WERI-Rb-1 (cell line): ENCODE measurements around the gene MYCBP.

Source experiments
- DNase-seq: peaks from one replicate; pipeline ENCODE4 v3.0.0-alpha.2; 2020
- H3K27ac ChIP-seq: fragments of 250-450 bp; sonication (Bioruptor Pico); 2 replicates; pipeline ENCODE4 v1.5.1; 2020; ENCODE audit warnings: mild to moderate bottlenecking, moderate library complexity
- H3K27me3 ChIP-seq: fragments of 250-450 bp; sonication (Bioruptor Pico); 2 replicates; pipeline ENCODE4 v1.5.1; 2021; ENCODE audit warnings: mild to moderate bottlenecking, low read depth, moderate library complexity; ENCODE audit not compliant: insufficient read depth, severe bottlenecking
- H3K36me3 ChIP-seq: fragments of 250-450 bp; sonication (Bioruptor Pico); 2 replicates; pipeline ENCODE4 v1.5.1; 2020; ENCODE audit warnings: mild to moderate bottlenecking, moderate library complexity
- H3K4me3 ChIP-seq: 2 replicates; pipeline ENCODE4 v1.5.1; 2011; ENCODE audit warnings: low read depth, mild to moderate bottlenecking, control low read depth, low read length
- H3K9me3 ChIP-seq: fragments of 250-450 bp; sonication (Bioruptor Pico); 2 replicates; pipeline ENCODE4 v1.5.1; 2021; ENCODE audit warnings: mild to moderate bottlenecking, moderate library complexity; ENCODE audit not compliant: severe bottlenecking
- CTCF ChIP-seq: IDR thresholded peaks from 2 replicates; pipeline ENCODE4 v1.5.1; 2011; ENCODE audit warnings: low read depth, mild to moderate bottlenecking, control low read depth, inconsistent platforms, low read length

The MYCBP gene

GRCh38 chr1:38834221-38834782 is 38.8 kb downstream of the MYCBP start:
- Histone ChIP-seq H3K36me3 (peaks cover 8% of the 10 kb centered on the region), H3K27me3 (no peaks in the 10 kb centered on the region), H3K9me3 (no peaks in the 10 kb centered on the region), H3K4me3 (no peak overlapping the region), H3K27ac (no peak overlapping the region)
- TF ChIP-seq CTCF = no peak
- DNase-seq = no peak

- H3K9me3 ChIP-seq = no peaks in the 10 kb centered on the region
- H3K4me3 ChIP-seq = no peak overlapping the region
- no peak overlapping the region for H3K27ac ChIP-seq
- no peaks in the 10 kb centered on the region for H3K36me3 ChIP-seq
- DNase-seq = no peak
- no peak for TF ChIP-seq CTCF
- H3K27me3 ChIP-seq = no peaks in the 10 kb centered on the region
These were observed 40.0 kb downstream of the MYCBP start for GRCh38 chr1:38833146-38833545.

- Histone ChIP-seq H3K4me3 (no peak overlapping the region), H3K27me3 (no peaks in the 10 kb centered on the region), H3K9me3 (no peaks in the 10 kb centered on the region), H3K36me3 (no peaks in the 10 kb centered on the region), H3K27ac (no peak overlapping the region)
- no peak for DNase-seq
- TF ChIP-seq CTCF = no peak
These were observed 40.8 kb downstream of the MYCBP start for GRCh38 chr1:38832370-38832734.

GRCh38 chr1:38831731-38832369 is 41.3 kb downstream of the MYCBP start:
- H3K36me3 ChIP-seq = no peaks in the 10 kb centered on the region
- no peak for DNase-seq
- no peaks in the 10 kb centered on the region for H3K27me3 ChIP-seq
- no peak overlapping the region for H3K4me3 ChIP-seq
- H3K27ac ChIP-seq = no peak overlapping the region
- TF ChIP-seq CTCF = no peak
- H3K9me3 ChIP-seq = no peaks in the 10 kb centered on the region

- no peaks in the 10 kb centered on the region for H3K36me3 ChIP-seq
- no peaks in the 10 kb centered on the region for H3K9me3 ChIP-seq
- no peaks in the 10 kb centered on the region for H3K27me3 ChIP-seq
- H3K27ac ChIP-seq = no peak overlapping the region
- no peak for TF ChIP-seq CTCF
- no peak for DNase-seq
- no peak overlapping the region for H3K4me3 ChIP-seq
These were observed 43.8 kb downstream of the MYCBP start for GRCh38 chr1:38829368-38829767.

- Histone ChIP-seq H3K4me3 (no peak overlapping the region), H3K9me3 (no peaks in the 10 kb centered on the region), H3K27ac (no peak overlapping the region), H3K36me3 (no peaks in the 10 kb centered on the region), H3K27me3 (no peaks in the 10 kb centered on the region)
- TF ChIP-seq CTCF = no peak
- DNase-seq = no peak
These were observed 45.8 kb downstream of the MYCBP start for GRCh38 chr1:38827318-38827717.
